Islet precursor cell (in vitro differentiated cells): Measurements from ENCODE around the gene TEX14.

Source experiments
- DNase-seq: peaks from one replicate; pipeline ENCODE4 v3.0.0-alpha.2; 2018

TEX14 gene

DNA sequence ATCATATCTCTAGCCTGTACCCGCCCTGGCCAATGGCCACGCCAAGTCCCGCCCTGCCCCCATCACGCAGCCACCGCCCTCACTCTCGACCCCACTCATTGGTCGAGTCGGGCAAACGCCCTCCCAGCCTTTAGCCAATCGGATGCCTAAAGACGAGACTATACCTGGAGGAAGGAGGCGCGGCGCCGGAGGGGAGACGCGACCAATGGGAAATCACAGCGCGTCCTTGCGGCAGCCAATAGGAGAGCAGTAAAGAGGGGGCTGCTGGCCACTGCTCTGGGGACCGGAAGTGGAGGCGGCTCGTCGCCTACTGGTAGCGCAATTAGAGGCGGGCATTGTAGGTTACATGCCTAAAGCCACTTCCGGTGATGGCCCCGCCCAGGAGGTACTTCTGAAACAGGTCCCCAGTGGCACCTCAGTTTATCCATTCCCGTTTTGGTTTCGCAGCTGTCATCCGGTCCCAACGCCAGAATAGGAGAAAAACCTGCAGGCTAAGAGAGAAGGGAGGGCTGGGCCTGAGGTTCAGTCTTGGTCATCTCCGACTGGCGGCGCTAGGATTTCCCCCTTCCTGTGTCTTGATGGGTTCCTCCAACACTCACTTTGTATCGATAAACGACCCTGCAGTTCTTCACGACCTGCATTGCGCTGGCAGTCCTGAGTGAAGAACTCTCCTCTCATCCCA lies 173.8 kb downstream of the TEX14 start:
- peak; percentile 100 for DNase-seq

DNA sequence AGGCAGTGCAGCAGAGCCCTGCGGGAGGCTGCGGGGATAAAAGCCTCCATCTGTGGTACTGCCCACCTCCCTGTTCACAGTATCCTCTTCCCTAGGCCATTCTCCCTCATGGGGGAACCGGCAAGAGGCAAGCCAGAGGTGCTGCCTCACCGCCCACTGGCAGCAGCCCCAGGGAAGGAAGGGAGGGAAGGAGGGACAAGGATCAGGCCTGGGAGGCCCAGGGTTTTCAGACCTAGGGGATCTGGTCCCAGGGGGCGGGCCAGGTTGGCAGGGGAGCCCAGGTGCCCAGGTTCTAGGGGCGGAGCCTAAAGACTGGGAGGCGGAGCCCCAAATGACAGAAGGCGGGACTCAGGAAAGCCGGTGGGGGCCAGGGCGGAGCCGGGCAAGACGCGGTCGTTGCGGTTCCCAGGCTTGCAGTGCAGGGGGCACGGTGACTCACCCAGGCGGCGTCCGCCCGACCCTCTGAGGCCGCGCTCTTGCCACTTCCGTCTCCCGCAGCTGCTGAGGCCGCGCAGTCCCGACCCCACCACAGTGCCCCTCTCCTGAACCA lies 174.4 kb downstream of the TEX14 start:
- DNase-seq: no peak

DNA sequence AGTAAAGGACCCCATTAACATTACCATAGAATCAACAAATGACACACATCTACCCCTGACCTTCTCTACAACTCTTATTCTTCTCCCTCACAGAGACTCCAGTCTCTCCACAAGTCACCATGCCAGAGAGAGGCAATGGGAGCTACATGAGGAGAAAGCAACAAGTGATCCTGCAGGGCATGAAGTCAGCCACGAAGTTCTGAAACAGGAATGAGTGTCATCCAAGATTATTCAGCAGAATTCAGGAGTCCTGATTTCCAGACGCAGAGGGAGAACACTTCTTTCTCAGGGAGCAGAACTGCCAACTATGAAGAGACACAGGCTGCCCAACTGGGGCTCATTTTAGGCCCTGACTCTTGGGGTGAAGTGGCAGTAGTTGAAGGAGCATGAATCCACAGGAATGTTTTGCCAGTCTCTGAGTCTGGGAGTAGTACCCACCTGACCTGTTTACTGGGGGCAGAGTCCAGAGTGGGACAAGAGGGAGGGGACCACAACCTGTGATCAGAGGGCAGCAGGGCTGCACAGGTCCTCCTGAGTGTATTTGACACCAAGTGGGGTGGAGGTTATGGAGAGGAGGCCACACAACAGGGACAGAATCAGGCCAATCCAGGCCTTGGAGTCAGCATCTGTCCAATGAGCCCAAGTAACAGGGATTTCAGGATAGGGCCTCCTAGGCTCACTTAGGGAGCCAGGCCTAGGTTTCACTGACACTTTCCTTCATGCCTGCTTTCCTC lies 175.0 kb downstream of the TEX14 start:
- no peak for DNase-seq

DNA sequence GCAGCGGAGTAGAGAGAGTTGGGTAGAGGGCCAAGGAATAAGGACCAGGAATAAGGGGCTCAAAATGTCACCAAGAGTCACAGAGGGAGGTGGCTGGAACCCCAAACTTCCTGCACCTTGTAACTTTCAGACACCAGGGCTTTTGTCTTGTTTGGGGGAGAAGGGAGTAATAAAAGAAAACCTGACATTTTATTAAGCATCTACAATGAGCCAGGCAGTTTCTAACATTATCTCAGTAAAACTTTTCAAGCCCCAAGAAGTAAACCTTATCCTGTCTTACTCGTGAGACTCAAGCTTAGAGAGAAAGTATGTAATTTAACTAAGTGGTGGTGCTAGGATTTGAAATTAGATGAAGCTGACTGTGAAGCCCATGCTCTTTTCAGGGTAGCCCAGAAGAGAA lies 176.6 kb downstream of the TEX14 start:
- no peak for DNase-seq

DNA sequence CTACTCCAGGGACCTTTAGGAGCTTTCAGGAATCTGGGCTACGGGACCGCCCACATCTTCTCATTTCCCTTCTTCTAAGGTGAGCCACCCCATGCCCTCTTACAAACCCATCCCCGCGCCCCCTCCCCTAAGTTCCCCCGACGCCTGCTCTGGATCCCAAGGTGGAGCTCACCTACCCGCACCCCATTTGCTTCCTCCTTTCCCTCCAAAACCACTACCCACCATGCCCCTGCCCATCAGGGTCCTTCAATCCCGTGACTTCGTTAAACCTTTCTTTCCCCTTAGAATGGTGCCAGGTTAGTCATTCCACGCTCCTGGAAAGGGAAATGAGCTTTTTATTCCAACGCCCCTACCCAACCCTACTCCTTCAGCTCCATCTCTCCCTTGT lies 177.1 kb downstream of the TEX14 start:
- DNase-seq: no peak

DNA sequence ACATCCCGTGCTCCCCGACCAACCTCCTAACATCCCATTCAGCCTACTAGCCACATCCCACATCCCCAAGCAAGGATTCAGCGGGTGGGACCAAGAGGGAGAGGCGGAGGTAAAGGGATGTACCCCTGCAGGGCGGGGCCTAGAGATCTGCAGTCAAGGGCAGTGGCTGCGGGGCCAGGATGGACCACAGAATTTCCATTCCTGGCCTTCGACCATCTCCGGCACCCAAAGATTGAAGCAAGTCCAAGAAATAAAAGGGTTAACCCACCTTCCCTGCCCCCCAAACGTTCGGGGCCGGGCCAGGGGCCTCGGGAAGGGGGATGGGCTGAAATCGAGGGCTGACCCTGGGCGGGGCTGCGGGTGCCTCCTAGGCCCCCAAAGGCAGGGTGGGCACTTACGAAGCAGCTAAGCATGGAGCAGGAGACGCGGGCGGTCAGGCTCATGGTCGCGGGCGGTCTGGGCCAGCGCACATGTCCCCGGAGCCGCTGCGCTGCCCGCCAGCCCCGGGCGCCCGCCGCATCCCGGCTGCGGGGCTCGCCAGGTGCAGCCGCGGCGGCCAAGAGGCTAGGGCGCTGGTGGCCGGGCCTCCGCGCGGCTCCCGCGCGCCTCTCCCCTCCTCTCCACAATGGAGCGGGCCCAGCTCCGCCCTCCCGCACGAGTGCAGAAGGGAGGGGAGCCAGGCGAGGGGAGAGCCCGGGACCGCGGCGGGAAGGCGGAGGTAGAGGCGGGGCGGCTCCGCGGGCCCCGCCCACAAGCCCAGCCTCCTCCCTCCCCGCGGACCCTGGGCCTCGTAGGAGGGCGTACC lies 177.7 kb downstream of the TEX14 start, which contains the start of gene MTMR4:
Gene MTMR4, minus strand, starts transcription at position 674 of the 805 bp plus-strand sequence. Its CDS starts 231 bp downstream, at position 443.
- DNase-seq: peak; percentile 96

DNA sequence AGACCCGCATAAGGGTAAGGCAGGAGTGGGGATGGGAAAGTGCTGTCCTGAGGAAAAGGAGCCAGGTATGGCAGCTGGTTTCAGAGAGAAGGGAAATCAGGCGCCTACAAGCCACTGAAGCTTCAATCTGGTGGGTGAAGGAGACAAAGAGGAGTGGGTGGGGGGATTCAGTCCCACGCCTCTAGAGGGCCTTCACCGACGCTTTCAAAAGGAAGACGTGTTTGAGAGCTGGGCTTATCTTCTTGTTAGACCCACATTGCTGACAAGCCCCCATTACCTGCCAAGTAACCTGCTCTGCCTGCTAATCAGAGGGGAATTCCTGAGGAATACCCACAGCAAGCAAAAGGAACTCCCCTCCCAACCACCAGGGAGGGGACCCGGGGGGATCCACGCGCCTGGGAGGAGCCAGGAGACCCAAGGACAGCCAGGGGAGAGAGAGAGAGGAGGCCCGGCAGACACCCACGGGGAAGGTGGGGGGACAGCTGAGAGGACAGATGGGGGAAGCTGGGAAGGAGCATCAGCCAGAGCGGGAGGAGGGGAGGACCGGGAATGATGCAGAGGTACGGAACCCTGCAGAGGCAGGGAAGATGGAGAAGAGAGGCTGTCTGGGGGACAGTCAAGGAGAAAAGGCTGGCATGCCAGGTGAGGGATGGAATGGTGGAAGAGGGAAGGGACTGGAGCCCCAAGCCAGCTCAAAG lies 178.4 kb downstream of the TEX14 start:
- no peak for DNase-seq

DNA sequence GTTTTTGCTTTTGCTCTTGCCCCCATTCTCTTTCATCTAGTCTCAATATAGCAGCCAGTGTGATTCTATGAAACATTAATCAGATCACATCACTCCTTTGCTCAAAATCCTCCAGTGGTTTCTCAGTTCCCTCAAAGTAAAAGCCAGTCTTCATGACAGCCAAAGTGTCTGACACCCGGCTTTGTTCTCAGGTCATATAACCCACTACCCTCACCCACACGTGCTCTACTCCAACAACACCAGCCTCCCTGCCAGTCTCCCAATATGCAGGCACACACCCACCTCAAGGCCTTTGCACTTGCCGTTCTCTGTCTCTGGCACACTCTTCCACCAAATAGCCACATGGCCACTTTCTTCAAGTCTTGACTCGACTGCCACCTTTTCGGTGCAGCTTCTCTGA lies 181.8 kb downstream of the TEX14 start:
- DNase-seq: no peak

DNA sequence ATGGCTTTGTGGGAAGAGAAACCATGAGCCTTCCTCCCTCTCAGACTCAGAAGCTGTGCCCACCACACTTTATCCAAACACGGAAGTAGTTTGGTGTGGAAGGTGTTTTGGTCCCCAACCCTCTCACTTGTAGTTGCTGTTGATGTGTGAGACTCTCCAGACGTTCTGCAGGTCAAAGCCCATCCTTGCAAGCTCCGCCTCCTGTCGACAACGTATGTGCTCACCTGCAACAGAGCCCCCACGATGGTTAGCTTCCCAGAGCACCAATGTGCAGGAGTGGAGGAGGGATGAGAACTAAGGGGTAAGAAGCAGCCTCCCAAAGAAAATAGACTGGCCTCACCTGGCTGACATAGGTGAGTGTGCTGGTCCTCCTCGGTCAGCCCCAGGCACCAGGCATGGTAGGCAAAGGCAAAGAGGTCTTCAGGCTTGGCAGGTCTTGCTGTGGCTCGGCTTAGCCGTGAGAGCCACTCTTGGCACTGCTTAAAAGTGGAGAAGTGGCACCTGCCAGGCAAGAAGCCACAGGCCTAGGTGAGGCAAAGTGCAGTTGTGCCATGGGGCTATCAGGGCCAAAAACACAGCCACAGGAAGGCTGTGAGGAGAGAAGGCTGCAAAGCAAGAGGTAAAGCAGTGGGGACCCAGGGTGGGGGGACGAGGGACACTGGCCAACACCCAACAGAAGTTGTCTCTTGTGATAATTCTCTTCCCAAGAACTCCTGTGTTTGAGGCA lies 183.3 kb downstream of the TEX14 start:
- no peak for DNase-seq

DNA sequence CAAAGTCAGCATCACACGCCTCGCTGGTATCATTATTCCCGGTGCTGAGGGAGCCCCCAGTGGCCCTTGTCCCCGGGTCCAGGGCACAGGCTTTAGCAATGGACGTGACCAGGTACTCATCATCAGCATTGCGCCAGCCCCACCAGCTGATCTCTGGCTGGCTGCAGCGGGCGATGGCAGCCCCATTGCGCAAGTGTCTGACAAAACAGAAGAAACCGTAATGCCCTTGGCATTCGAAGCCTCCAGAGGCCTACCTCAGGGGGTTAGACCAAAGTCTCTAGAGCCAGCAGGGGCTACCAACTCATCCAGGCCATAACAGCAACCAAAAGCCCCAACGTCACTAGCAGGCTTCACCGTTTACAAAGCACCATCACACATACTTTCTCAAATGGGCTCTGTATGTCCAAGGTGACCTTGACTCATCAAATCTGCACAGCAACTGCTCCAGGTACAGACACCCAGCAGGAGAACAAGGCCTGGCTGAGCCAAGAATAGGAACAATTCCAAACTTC lies 184.7 kb downstream of the TEX14 start:
- no peak for DNase-seq
